ENCODE measurements around the gene TRPV4.

TRPV4 gene

DNA sequence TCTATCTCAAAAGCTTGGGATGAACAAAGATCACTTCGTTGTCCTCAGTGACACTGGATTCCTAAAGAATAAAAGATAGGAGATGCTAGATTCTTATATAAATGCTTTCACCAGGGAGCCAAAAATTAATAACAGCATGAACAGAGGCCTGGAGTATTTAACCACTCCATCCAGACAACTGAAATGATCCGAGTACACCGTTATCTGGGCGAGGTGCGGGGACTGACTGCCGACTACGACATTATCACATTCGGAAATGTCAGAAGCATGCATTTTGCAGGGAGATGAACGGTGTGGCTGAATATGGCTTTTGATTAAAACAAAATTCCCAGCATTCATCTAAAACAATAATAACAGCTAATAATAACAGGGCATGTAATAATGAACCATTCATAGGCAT is 56.6 kb downstream of the TRPV4 start:
- H3K27ac ChIP-seq (ENCODE audit: extremely low read depth, low read depth, low read length): no peak overlapping the region
- no peaks in the 10 kb centered on the region for H3K9me3 ChIP-seq (ENCODE audit: control insufficient read depth, insufficient read depth, low read depth, low read length)
- no peaks in the 10 kb centered on the region for H3K36me3 ChIP-seq (ENCODE audit: control insufficient read depth in 2 of 2, insufficient read depth in 1 of 2, low read length in 2 of 2)
- ChIA-PET CTCF (interaction anchor here (0.6 to 9.3 kb wide), 10 partner anchors 14 to 355 kb away, joined by 3 to 89 read pairs (median 6); no protein-coding TSS in a partner anchor), POLR2A (no interaction called here)
- H3K4me3 ChIP-seq (ENCODE audit: low read depth, low read length): no peak overlapping the region
- H3K4me1 ChIP-seq (ENCODE audit: control insufficient read depth, insufficient read depth, low read length): no peaks in the 10 kb centered on the region
- TF ChIP-seq ZNF157 (tag by site-specific recombination; IDR thresholded peaks at IDR 0.05): no peak
- TF ChIP-seq, protein P1, sequence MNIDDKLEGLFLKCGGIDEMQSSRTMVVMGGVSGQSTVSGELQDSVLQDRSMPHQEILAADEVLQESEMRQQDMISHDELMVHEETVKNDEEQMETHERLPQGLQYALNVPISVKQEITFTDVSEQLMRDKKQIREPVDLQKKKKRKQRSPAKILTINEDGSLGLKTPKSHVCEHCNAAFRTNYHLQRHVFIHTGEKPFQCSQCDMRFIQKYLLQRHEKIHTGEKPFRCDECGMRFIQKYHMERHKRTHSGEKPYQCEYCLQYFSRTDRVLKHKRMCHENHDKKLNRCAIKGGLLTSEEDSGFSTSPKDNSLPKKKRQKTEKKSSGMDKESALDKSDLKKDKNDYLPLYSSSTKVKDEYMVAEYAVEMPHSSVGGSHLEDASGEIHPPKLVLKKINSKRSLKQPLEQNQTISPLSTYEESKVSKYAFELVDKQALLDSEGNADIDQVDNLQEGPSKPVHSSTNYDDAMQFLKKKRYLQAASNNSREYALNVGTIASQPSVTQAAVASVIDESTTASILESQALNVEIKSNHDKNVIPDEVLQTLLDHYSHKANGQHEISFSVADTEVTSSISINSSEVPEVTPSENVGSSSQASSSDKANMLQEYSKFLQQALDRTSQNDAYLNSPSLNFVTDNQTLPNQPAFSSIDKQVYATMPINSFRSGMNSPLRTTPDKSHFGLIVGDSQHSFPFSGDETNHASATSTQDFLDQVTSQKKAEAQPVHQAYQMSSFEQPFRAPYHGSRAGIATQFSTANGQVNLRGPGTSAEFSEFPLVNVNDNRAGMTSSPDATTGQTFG (tag by site-specific recombination; IDR thresholded peaks at IDR 0.05; ENCODE audit: borderline replicate concordance): no peak
- TF ChIP-seq YY1 (tag by site-specific recombination; IDR thresholded peaks at IDR 0.05): no peak
- TF ChIP-seq, protein P2, sequence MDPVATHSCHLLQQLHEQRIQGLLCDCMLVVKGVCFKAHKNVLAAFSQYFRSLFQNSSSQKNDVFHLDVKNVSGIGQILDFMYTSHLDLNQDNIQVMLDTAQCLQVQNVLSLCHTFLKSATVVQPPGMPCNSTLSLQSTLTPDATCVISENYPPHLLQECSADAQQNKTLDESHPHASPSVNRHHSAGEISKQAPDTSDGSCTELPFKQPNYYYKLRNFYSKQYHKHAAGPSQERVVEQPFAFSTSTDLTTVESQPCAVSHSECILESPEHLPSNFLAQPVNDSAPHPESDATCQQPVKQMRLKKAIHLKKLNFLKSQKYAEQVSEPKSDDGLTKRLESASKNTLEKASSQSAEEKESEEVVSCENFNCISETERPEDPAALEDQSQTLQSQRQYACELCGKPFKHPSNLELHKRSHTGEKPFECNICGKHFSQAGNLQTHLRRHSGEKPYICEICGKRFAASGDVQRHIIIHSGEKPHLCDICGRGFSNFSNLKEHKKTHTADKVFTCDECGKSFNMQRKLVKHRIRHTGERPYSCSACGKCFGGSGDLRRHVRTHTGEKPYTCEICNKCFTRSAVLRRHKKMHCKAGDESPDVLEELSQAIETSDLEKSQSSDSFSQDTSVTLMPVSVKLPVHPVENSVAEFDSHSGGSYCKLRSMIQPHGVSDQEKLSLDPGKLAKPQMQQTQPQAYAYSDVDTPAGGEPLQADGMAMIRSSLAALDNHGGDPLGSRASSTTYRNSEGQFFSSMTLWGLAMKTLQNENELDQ (tag by site-specific recombination; IDR thresholded peaks at IDR 0.05; ENCODE audit: low read depth): no peak
- TF ChIP-seq, protein P3, sequence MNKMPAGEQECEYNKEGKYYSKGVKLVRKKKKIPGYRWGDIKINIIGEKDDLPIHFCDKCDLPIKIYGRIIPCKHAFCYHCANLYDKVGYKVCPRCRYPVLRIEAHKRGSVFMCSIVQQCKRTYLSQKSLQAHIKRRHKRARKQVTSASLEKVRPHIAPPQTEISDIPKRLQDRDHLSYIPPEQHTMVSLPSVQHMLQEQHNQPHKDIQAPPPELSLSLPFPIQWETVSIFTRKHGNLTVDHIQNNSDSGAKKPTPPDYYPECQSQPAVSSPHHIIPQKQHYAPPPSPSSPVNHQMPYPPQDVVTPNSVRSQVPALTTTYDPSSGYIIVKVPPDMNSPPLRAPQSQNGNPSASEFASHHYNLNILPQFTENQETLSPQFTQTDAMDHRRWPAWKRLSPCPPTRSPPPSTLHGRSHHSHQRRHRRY (tag by site-specific recombination; IDR thresholded peaks at IDR 0.05): no peak
- TF ChIP-seq ZNF114 (tag by site-specific recombination; IDR thresholded peaks at IDR 0.05): no peak
- no peak for TF ChIP-seq ZBTB8A (tag by site-specific recombination; IDR thresholded peaks at IDR 0.05)
- no peak for TF ChIP-seq ZNF248 (tag by site-specific recombination; IDR thresholded peaks at IDR 0.05)
- TF ChIP-seq ZNF555 (tag by site-specific recombination; conservative IDR thresholded peaks at IDR 0.05): no peak
- no peak for TF ChIP-seq SCRT1 (tag by site-specific recombination; IDR thresholded peaks at IDR 0.05; ENCODE audit: borderline replicate concordance)
- no peak for TF ChIP-seq ZNF830 (tag by site-specific recombination; IDR thresholded peaks at IDR 0.05; ENCODE audit: low read depth)
- TF ChIP-seq, protein P4, sequence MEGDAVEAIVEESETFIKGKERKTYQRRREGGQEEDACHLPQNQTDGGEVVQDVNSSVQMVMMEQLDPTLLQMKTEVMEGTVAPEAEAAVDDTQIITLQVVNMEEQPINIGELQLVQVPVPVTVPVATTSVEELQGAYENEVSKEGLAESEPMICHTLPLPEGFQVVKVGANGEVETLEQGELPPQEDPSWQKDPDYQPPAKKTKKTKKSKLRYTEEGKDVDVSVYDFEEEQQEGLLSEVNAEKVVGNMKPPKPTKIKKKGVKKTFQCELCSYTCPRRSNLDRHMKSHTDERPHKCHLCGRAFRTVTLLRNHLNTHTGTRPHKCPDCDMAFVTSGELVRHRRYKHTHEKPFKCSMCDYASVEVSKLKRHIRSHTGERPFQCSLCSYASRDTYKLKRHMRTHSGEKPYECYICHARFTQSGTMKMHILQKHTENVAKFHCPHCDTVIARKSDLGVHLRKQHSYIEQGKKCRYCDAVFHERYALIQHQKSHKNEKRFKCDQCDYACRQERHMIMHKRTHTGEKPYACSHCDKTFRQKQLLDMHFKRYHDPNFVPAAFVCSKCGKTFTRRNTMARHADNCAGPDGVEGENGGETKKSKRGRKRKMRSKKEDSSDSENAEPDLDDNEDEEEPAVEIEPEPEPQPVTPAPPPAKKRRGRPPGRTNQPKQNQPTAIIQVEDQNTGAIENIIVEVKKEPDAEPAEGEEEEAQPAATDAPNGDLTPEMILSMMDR (tag by site-specific recombination; IDR thresholded peaks at IDR 0.05): no peak
- TF ChIP-seq, protein P5, sequence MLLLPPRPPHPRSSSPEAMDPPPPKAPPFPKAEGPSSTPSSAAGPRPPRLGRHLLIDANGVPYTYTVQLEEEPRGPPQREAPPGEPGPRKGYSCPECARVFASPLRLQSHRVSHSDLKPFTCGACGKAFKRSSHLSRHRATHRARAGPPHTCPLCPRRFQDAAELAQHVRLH (tag by site-specific recombination; IDR thresholded peaks at IDR 0.05): no peak
- no peak for TF ChIP-seq SP2 (tag by site-specific recombination; IDR thresholded peaks at IDR 0.05)
- TF ChIP-seq ZNF664 (tag by site-specific recombination; IDR thresholded peaks at IDR 0.05): no peak

DNA sequence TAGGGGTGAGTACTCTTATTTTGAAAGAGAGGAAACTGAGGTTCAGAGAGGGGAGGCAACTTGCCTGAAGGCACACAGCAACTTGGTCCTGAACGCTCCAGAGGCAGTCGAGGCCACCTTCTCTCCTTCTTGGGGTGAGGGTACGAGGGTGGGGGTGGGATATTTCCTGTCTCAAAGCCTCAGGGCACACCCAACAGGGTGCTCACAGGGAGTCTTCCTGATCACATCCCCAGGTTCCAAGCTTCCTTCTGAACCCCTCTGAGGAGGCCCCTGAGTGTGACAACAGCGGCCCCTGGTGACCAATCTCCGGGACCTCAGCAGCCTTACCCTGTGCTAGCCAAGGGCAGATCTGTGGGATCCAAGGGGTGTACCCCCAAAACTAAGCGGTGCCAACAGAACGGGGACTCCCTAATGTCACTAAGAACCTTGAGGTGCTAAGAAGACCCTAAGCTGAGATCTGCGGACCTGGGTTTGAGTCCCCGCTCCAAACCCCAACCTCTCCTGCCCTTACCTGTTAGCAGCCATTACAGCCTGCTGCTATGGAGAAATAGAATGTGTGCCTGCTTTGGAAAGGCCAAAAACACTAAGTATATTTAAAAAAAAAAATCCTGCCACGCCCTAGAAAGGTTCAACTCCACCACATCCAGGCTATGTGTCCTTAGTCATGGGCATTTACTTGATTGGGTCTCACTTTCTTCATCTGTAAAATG is 57.9 kb downstream of the TRPV4 start:
- Histone ChIP-seq H3K36me3 (ENCODE audit: control insufficient read depth in 2 of 2, insufficient read depth in 1 of 2, low read length in 2 of 2) (no peaks in the 10 kb centered on the region), H3K4me3 (ENCODE audit: low read depth, low read length) (no peak overlapping the region), H3K4me1 (ENCODE audit: control insufficient read depth, insufficient read depth, low read length) (no peaks in the 10 kb centered on the region), H3K9me3 (ENCODE audit: control insufficient read depth, insufficient read depth, low read depth, low read length) (no peaks in the 10 kb centered on the region), H3K27ac (ENCODE audit: extremely low read depth, low read depth, low read length) (no peak overlapping the region)
- CTCF ChIA-PET: interaction anchor here (0.6 to 9.3 kb wide), 26 partner anchors 12 to 413 kb away, joined by 3 to 89 read pairs (median 5); partner anchors contain the start of genes MMAB and MVK
- POLR2A ChIA-PET: interaction anchor here (0.8 kb wide), 1 partner anchor 178 kb away, joined by 5 read pairs; no protein-coding TSS in a partner anchor
- TF ChIP-seq ZNF140 (tag by site-specific recombination; IDR thresholded peaks at IDR 0.05) (no peak), ZNF221 (tag by site-specific recombination; IDR thresholded peaks at IDR 0.05; ENCODE audit: borderline replicate concordance) (no peak), ZNF302 (tag by site-specific recombination; IDR thresholded peaks at IDR 0.05; ENCODE audit: low read depth) (no peak), ZNF132 (tag by site-specific recombination; IDR thresholded peaks at IDR 0.05; ENCODE audit: borderline replicate concordance) (no peak), ZNF114 (tag by site-specific recombination; IDR thresholded peaks at IDR 0.05) (no peak), ZNF155 (tag by site-specific recombination; IDR thresholded peaks at IDR 0.05) (no peak)
- TF ChIP-seq, protein P4 (tag by site-specific recombination; IDR thresholded peaks at IDR 0.05): peak; percentile 60
- TF ChIP-seq, protein P6, sequence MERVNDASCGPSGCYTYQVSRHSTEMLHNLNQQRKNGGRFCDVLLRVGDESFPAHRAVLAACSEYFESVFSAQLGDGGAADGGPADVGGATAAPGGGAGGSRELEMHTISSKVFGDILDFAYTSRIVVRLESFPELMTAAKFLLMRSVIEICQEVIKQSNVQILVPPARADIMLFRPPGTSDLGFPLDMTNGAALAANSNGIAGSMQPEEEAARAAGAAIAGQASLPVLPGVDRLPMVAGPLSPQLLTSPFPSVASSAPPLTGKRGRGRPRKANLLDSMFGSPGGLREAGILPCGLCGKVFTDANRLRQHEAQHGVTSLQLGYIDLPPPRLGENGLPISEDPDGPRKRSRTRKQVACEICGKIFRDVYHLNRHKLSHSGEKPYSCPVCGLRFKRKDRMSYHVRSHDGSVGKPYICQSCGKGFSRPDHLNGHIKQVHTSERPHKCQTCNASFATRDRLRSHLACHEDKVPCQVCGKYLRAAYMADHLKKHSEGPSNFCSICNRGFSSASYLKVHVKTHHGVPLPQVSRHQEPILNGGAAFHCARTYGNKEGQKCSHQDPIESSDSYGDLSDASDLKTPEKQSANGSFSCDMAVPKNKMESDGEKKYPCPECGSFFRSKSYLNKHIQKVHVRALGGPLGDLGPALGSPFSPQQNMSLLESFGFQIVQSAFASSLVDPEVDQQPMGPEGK (tag by site-specific recombination; IDR thresholded peaks at IDR 0.05): no peak
